GM18502 (cell line): ENCODE results near the gene GPX8.

Source experiments
- ATAC-seq: cut with Tn5 transposase; IDR thresholded peaks from one replicate; pipeline ENCODE4 v1.9.1; 2021; ENCODE audit warnings: mild to moderate bottlenecking; ENCODE audit not compliant: unreplicated experiment, poor library complexity

Gene GPX8

DNA sequence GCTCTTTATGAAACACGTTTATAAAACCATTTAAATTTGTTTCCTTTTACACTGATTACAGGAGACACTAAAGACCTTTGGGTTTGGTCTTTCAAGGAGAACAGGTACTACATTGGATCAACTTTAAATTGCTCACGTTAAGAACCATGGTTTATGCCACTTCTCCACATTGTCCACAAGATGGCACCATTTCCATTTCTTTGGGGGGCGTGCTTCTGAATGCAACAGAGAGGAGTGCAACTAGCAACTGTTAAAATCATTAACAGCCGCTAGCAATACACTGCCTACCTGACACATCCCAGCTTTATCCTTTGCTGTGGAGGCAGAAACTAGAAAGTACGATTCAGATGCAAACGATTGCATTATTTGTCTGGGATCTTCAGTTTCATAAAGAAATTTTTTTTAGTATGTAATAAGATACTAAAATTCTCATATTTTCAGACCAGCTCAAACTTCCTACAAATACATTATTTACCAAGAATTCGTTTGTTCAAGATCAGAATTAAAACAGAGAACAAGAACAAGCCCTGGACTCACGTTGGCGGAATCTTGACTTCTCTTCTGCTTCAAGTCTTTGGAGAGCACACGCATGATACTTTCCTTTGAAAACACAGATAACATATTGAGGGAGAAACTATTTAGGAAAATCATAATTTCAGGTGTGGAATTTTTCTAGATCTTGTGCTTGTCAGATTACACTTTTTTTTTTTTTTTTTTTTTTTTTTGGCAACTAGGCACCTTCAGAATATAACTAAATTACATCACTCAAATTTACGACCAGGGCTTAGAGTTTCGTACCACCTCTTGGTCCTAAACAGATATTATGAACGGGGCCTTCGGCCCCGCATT is 12.3 kb downstream of the GPX8 start:
- ATAC-seq: peak; percentile 60

DNA sequence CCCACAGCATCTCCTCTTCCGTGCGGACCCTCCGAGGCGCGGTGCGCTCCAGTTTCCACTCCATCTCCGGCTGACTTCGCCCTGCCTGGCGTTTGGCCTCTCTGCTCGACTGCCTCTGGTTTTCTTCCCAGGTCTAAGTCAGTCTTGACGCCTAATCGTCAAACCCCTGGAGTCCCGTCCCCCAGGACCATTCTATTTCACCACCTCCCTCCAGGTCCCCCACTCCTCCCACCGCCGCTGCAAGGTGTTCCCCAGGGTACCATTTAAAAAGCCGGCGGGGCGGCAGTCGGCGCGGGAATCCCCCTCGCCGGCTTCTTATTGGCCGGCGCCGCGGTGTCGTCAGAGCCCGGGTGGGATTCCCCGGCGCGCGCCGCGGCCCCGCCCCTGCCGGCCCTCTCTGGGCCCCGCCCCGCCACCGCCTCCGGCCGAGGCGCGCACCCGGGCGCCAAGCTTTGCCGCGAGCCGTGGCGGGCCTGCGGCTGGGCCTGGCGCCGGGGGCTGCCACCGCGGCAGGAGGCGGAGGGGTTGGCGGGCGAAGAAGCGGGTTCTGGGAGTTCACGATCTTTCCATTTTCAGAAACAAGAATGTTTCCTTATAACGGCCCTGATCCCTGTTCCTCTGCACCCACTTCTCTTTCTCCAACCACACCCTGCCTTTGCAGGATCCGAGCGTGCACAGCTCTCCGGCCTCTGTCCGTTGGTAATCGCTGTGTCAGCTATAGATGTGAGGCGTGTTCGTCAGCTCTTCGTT is 13.1 kb downstream of the GPX8 start, which contains the start of gene CDC20B:
Gene CDC20B, minus strand, starts transcription at position 241 of the 750 bp plus-strand sequence. Its CDS starts 177 bp downstream, at position 64.
- peak; percentile 87 for ATAC-seq

DNA sequence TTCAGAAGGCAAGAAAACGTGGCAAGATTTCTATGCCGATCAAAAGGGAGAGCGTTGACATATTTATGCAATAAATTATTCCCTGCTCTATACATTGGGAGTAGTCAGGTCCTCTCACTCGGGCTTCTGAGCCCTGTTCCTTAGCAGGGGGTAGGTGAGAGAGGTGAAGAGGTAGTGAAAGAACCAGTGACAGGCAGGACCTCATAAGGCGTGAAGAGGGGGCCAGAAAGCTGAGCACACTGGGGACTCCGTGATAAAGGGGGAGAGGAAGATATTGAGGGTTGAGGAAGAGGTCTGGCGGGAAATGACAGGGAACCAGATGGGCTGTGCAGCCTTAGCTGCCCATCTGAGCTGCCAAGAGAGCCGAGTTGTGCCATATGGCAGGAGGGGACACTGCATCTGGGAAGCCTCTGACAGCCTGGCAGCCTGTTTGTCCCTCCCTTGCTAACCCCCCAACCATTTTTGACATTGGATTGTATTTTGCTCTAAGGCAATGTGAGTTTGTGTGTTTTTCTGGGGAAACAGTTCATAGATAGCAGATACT is 13.8 kb downstream of the GPX8 start:
- peak; percentile 17 for ATAC-seq

DNA sequence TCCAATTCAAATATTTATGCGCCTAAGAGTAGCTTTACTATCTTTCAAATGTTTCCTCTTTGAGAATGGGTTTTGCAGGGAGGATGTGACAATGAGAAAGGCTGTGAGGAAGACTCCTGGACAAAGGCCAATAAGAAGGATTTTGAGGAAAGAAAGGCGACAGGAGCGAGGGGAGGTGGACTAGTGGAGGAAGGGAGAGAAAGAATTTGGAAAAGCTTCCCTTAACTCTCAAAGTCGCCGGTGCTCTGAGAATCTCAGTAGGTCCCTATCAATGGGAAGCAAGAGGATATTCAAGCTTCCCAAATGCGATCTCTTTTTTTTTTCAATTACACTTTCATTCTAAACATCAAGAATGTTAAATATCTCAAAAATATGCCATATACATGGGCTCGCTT is 15.8 kb downstream of the GPX8 start:
- ATAC-seq: no peak

DNA sequence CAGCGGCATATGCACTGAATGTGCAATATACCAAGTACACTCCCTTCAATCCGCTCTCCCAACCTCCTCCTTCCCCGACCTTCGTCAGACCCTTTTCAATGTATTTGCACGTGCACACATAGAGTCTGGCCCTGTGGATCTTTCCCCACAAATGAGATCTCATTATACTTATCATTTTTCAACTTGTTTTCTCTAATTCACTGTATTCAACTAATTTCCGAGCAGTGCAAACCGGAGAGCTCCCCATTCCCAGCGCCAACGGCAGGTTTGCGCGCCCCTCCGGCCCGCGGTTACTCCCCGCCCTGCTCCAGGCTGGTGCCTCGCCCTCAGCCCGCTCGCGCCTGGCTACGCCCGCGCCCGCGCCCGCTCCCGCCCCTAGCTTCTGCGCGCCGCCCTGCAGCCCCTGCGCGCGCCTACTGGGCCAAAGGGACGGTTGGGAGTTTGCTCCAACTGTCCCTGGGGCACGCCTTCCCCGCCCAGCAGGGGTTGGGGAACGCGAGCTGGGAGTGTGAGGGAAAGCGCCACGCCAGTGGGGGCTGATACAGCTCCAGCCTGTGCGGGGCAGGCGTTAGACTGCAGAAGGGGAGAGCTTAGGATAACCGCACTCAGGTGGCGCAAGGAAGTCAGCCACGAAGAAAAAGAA is 16.3 kb downstream of the GPX8 start:
- ATAC-seq: no peak

DNA sequence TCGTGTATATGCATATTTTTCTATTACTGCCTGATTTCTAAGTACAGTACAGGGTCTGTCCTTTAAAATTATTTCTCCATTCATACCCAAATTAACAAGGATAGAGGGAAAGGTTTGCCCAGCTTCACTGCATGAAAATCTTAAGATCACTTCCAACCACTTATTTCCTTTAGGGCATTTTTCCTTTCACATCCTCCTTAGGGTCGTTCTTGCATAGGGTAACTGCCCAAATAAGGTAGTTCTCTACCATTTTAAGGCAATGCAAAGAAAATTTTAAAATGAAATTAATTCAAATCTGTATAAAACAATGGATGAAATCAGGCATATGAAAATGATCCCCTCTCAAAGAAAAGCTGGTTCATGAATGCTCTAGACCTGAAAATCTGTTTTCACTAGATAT is 17.1 kb downstream of the GPX8 start:
- ATAC-seq: no peak

DNA sequence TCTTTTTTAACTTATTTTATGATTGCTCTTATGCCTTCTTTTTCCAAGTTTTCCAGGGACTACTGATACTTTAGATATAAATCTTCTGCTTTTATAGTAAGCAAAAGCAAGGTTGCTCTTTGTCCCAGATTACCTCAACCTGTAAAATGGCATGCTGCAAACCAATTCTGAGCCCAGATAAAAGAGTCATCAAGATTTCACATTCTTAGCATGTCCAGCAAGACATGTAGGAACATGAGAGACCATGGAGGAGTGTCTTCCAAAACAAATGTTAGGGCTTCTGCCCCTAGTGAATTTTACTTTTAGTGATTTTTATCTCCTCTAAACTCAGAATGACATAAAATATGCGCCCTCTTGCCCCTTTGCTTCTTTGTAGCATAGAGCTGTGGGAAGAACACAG is 20.0 kb downstream of the GPX8 start:
- no peak for ATAC-seq

DNA sequence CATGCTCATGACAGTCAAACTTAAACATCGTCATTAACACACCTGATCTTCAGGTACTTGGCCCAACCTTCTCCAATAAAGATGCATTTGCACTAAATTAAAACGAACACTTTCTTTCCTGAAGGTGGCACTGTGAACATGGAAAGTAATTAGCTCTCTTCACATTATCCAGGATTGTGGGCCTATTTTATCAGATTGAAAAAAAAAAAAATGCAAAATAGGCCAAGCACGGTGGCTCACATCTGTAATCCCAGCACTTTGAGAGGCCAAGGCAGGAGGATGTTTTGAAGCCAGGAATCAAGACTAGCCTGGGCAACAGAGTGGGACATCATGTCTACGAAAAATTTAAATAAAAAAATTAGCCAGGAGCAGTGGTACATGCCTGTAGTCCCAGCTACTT is 27.4 kb downstream of the GPX8 start:
- no peak for ATAC-seq

DNA sequence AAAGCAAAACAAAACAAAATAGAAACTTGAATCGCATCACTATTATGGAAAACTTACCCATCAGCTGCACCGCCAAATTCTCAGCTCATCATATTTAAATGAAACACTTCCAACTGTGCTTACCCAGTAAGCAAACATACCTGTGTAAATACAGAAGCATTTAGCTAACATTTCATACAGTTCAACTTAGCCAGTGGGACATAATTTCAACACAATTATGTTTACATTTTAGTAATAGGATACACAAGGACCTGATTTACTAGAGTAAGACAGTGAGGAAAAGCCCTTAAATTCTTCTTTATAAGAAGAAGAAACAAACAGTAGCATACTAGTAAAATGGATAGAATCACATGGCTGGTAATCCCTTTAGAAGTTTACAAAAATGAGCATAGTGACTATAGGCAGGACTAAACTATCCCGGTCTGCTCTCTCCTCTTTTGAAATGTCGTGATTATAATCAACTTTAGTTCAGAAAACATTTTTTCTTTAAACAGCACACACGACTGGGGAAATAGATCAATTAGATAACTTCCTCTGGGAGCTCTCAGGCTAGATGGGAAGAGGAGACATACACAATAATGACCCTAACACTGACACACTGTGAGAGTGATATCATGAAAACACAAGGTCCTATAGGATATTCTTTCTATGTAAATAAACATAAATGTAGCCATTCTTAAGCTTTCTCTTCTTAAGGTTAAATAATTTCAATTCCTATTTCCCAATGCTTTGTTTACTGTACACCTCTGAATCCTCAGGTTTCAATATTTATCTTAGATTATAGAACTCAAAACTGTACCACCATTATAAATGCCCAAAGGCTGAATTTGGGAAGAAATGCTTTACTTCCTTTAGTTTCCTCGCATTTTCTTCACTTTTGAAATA is 28.9 kb downstream of the GPX8 start:
- ATAC-seq: no peak

DNA sequence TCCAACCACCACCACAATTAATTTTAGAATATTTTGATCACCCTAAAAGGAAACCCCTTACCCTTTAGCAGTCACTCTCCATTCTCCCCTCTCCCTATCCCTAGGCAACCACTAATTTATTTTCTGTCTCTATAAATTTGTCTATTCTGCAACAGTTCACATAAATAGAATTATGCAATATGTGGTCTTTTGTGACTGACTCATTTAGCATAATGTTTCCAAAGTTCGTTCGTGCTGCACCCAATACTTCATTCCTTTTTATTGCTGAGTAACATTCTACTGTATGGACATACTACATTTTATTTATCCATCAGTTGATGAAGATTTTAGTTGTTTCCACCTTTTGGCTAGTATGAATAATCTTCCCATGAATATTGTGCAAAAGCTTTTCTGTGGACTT is 31.2 kb downstream of the GPX8 start:
- no peak for ATAC-seq

DNA sequence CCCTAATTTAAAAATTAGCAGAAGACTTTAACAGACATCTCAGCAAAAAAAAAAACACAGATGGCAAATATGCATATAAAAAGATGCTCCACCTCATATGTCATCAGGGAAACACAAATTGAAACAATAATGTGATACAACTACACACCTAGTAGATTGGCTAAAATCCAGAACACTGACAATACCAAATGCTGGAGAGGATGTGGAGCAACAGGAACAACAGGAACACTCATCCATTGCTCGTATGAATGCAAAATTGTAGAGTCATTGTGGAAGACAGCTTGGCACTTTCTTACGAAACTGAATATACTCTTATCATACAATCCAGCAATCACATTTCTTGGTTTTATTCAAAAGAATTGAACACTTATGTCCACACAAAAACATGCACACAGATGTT is 45.0 kb downstream of the GPX8 start:
- ATAC-seq: no peak

DNA sequence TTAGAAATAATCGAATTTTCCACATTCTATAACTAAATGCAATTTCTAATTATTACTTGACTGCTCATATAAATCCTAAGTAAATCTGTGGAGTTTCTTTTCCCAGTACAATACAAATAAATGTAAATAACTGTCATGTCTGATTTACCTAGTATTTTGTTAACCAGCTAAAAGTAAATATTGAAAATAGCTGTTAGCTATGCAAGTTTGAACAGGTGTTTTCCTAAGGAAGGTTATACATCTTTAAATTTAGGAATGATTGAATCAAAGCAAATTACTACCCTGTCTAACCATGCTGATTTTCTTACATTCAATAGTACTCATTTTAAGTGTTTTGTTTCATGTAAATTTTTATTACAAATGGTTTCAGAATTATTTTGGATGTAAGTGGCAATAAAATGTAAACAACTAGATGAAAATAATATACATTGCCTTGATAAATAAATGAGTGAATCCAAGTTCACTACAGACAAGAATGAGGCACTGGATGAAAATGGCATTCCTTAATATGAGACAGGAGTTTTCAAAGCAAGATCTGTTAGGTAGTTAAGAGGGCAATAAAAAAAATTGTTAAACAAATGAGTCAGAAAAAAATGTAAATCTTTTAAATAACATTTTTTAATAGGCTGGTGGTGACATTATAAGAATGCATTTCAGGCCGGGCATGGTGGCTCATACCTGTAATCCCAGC is 51.4 kb downstream of the GPX8 start:
- ATAC-seq: no peak
